Measurements from ENCODE around the gene RNF157.
A peak's percentile ranks its signal among the peaks of the same experiment; 100 is the strongest.
"Not testable (repeated sequence)": the region's sequence is repeated elsewhere in the genome, so short reads cannot be mapped to it uniquely, and the experiment has no call there.

The RNF157 gene

GRCh38 chr17:76251478-76252039, 11.3 kb upstream of the RNF157 start:
- Histone ChIP-seq H3K27ac (ENCODE audit: low read depth, low read length) (peak overlapping the region; percentile 96), H3K4me1 (ENCODE audit: control insufficient read depth, insufficient read depth, low read length, unreplicated experiment) (peaks cover 21% of the 10 kb centered on the region), H2AFZ (ENCODE audit: low read length, unreplicated experiment) (no peak overlapping the region), H3K79me2 (ENCODE audit: control insufficient read depth, insufficient read depth, low read length, unreplicated experiment) (no peaks in the 10 kb centered on the region), H3K27me3 (ENCODE audit: insufficient read depth, low read length) (no peaks in the 10 kb centered on the region), H3K4me3 (ENCODE audit: low read depth, low read length) (no peak overlapping the region), H3K36me3 (ENCODE audit: insufficient read depth, low read length) (no peaks in the 10 kb centered on the region)

- Histone ChIP-seq H3K79me2 (ENCODE audit: control insufficient read depth, insufficient read depth, low read length, unreplicated experiment) (no peaks in the 10 kb centered on the region), H2AFZ (ENCODE audit: low read length, unreplicated experiment) (no peak overlapping the region), H3K27ac (ENCODE audit: low read depth, low read length) (no peak overlapping the region), H3K4me1 (ENCODE audit: control insufficient read depth, insufficient read depth, low read length, unreplicated experiment) (peaks cover 21% of the 10 kb centered on the region), H3K4me3 (ENCODE audit: low read depth, low read length) (no peak overlapping the region), H3K36me3 (ENCODE audit: insufficient read depth, low read length) (no peaks in the 10 kb centered on the region), H3K27me3 (ENCODE audit: insufficient read depth, low read length) (no peaks in the 10 kb centered on the region)
Observed at GRCh38 chr17:76250141-76250540, 9.8 kb upstream of the RNF157 start.

- no peaks in the 10 kb centered on the region for H3K79me2 ChIP-seq (ENCODE audit: control insufficient read depth, insufficient read depth, low read length, unreplicated experiment)
- no peak overlapping the region for H3K27ac ChIP-seq (ENCODE audit: low read depth, low read length)
- H3K4me3 ChIP-seq (ENCODE audit: low read depth, low read length), result no peak overlapping the region
- no peaks in the 10 kb centered on the region for H3K36me3 ChIP-seq (ENCODE audit: insufficient read depth, low read length)
- peaks cover 10% of the 10 kb centered on the region for H3K27me3 ChIP-seq (ENCODE audit: insufficient read depth, low read length)
- H2AFZ ChIP-seq (ENCODE audit: low read length, unreplicated experiment), result no peak overlapping the region
- peaks cover 20% of the 10 kb centered on the region for H3K4me1 ChIP-seq (ENCODE audit: control insufficient read depth, insufficient read depth, low read length, unreplicated experiment)
Observed at GRCh38 chr17:76248013-76248782, 7.9 kb upstream of the RNF157 start.

GRCh38 chr17:76247304-76247703, 7.0 kb upstream of the RNF157 start:
- Histone ChIP-seq H3K36me3 (ENCODE audit: insufficient read depth, low read length) (no peaks in the 10 kb centered on the region), H2AFZ (ENCODE audit: low read length, unreplicated experiment) (no peak overlapping the region), H3K27ac (ENCODE audit: low read depth, low read length) (no peak overlapping the region), H3K4me1 (ENCODE audit: control insufficient read depth, insufficient read depth, low read length, unreplicated experiment) (peaks cover 11% of the 10 kb centered on the region), H3K27me3 (ENCODE audit: insufficient read depth, low read length) (peaks cover 19% of the 10 kb centered on the region), H3K79me2 (ENCODE audit: control insufficient read depth, insufficient read depth, low read length, unreplicated experiment) (no peaks in the 10 kb centered on the region), H3K4me3 (ENCODE audit: low read depth, low read length) (no peak overlapping the region)

- Histone ChIP-seq H3K27me3 (ENCODE audit: insufficient read depth, low read length) (peaks cover 28% of the 10 kb centered on the region), H3K79me2 (ENCODE audit: control insufficient read depth, insufficient read depth, low read length, unreplicated experiment) (no peaks in the 10 kb centered on the region), H2AFZ (ENCODE audit: low read length, unreplicated experiment) (no peak overlapping the region), H3K4me1 (ENCODE audit: control insufficient read depth, insufficient read depth, low read length, unreplicated experiment) (peaks cover 2% of the 10 kb centered on the region), H3K4me3 (ENCODE audit: low read depth, low read length) (no peak overlapping the region), H3K27ac (ENCODE audit: low read depth, low read length) (no peak overlapping the region), H3K36me3 (ENCODE audit: insufficient read depth, low read length) (no peaks in the 10 kb centered on the region)
Observed at GRCh38 chr17:76246080-76247066, 6.1 kb upstream of the RNF157 start.

- not testable (repeated sequence) for H3K4me3 ChIP-seq (ENCODE audit: low read depth, low read length); H3K79me2 ChIP-seq (ENCODE audit: control insufficient read depth, insufficient read depth, low read length, unreplicated experiment); H2AFZ ChIP-seq (ENCODE audit: low read length, unreplicated experiment); H3K4me1 ChIP-seq (ENCODE audit: control insufficient read depth, insufficient read depth, low read length, unreplicated experiment); H3K36me3 ChIP-seq (ENCODE audit: insufficient read depth, low read length); H3K27ac ChIP-seq (ENCODE audit: low read depth, low read length)
- peaks cover 39% of the 10 kb centered on the region for H3K27me3 ChIP-seq (ENCODE audit: insufficient read depth, low read length)
Observed at GRCh38 chr17:76244721-76245120, 4.4 kb upstream of the RNF157 start.

- Histone ChIP-seq H3K79me2 (ENCODE audit: control insufficient read depth, insufficient read depth, low read length, unreplicated experiment) (no peaks in the 10 kb centered on the region), H3K27me3 (ENCODE audit: insufficient read depth, low read length) (peaks cover 46% of the 10 kb centered on the region), H2AFZ (ENCODE audit: low read length, unreplicated experiment) (no peak overlapping the region), H3K36me3 (ENCODE audit: insufficient read depth, low read length) (no peaks in the 10 kb centered on the region), H3K4me1 (ENCODE audit: control insufficient read depth, insufficient read depth, low read length, unreplicated experiment) (no peaks in the 10 kb centered on the region), H3K27ac (ENCODE audit: low read depth, low read length) (no peak overlapping the region), H3K4me3 (ENCODE audit: low read depth, low read length) (no peak overlapping the region)
Observed at GRCh38 chr17:76243826-76244679, 3.8 kb upstream of the RNF157 start.

GRCh38 chr17:76241691-76242255, 1.5 kb upstream of the RNF157 start:
- Histone ChIP-seq H3K79me2 (ENCODE audit: control insufficient read depth, insufficient read depth, low read length, unreplicated experiment) (no peaks in the 10 kb centered on the region), H3K27me3 (ENCODE audit: insufficient read depth, low read length) (peaks cover 54% of the 10 kb centered on the region), H3K36me3 (ENCODE audit: insufficient read depth, low read length) (no peaks in the 10 kb centered on the region), H3K4me3 (ENCODE audit: low read depth, low read length) (peak overlapping the region; percentile 95; the same call in 1 of the 2 replicates), H3K4me1 (ENCODE audit: control insufficient read depth, insufficient read depth, low read length, unreplicated experiment) (no peaks in the 10 kb centered on the region), H3K27ac (ENCODE audit: low read depth, low read length) (no peak overlapping the region), H2AFZ (ENCODE audit: low read length, unreplicated experiment) (no peak overlapping the region)

GRCh38 chr17:76241204-76241538, 878 bp upstream of the RNF157 start:
- no peaks in the 10 kb centered on the region for H3K79me2 ChIP-seq (ENCODE audit: control insufficient read depth, insufficient read depth, low read length, unreplicated experiment)
- no peak overlapping the region for H3K27ac ChIP-seq (ENCODE audit: low read depth, low read length)
- no peaks in the 10 kb centered on the region for H3K4me1 ChIP-seq (ENCODE audit: control insufficient read depth, insufficient read depth, low read length, unreplicated experiment)
- H3K4me3 ChIP-seq (ENCODE audit: low read depth, low read length), result peak overlapping the region; percentile 95
- H3K36me3 ChIP-seq (ENCODE audit: insufficient read depth, low read length), result no peaks in the 10 kb centered on the region
- peak overlapping the region; percentile 95 for H2AFZ ChIP-seq (ENCODE audit: low read length, unreplicated experiment)
- H3K27me3 ChIP-seq (ENCODE audit: insufficient read depth, low read length), result peaks cover 54% of the 10 kb centered on the region
